SHP77 treated with DMSO at 0.1 percent for 48 hours (cell line): ENCODE results near the gene EPN1.

Experiments
- DNase-seq: peaks from one replicate; lab custom pipeline; 2025; lab: John Stamatoyannopoulos, UW

Gene EPN1

DNA sequence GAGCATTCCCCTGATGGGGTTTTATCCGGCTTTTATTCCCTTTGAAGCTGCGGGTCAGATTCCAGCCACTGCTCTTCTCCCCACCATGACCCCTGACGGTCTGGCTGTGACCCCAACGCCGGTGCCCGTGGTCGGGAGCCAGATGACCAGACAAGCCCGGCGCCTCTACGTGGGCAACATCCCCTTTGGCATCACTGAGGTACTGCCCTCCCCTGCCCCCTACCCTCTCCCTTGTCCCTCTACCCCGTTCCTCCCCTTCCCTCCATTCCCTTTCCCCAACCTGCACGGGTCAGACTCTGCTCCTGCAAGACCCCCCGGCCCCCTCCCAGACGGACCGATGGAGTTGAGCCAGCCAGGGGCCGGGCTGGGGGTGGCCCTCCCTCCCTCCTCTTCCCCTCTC lies 14.0 kb upstream of the EPN1 start:
- no peak for DNase-seq

DNA sequence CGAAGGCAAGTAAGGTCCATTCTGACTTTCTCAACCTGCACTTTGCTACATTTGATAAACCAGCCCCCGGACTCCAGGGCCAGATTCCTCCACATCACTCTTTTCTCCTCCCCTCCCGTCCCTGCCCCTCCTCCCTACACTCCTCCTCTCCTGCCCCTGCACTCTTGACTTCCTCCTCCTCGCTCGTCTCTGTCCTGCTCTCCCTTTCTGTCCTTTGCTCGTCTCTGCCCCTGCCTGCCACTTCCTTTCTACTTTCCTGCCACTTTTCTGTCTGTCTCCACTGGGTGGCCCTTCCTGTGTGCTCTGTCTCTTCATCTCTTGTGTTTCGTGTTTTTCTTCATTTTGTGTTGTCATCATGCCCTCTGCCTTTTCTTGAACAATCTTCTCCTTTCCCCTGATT lies 13.2 kb upstream of the EPN1 start:
- DNase-seq = no peak

DNA sequence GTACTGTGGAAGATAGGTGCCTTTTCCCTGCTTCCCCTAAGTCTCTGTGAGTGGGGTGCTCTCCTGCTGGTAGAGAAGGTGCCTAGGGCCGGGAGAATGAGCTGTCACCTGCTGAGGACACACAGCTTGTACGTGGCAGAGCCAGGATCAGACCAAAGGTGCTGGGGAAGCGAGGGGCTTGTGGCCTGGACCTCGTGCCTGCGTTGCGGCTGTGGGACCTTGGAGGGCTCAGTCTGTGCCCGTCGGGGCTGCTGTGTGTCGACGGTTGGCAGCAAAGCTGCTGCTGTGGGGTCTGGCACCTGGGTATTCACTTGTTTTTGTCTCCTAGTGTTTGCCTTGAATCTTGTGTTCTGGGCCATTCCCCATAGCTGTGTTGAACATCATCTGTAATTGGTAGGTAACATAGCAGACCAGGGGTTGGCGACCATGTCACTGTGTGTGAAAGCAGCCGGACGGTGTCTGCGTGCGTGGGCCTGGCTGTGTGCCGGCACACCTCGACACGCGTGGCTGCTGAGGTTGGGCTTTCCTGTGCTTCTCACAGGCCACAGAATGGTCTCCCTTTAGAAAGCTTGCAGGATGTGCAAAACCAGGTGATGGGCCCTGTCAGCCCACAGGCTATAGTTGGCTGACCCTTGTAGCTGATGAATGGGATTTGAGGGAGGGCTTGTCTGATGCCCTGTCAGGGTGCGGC lies 11.0 kb upstream of the EPN1 start:
- no peak for DNase-seq

DNA sequence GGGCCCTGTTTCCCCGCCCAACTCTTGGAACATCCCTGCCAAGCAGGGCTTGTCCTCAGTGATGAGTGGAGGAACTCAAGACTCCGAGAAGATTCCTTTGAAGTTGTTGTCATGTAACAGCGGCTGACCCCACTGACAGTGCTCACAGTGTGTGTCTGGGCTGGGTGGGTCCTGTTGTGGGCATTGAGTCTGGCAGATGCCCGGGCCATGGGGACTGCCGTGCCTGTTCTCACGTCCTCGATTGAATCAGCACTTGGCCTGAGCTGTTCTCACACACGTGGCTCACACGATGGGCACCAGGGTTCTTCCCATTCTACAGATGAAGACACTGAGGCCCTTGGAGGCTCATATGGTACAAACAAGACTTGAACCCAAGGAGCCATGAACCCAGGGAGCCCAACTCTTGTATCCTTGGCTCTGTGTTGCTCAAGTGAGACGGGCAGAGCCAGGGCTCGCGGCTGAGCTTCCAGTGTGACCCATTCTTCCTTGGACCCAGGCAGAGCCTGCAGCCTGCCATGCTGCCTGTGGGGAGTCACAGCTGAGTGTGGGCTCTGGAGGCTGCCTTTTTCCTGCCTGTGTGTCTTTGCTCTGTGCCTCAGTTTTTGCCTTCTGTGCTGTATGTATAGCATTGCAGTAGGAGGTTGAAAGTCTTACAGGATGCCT lies 8.6 kb upstream of the EPN1 start:
- no peak for DNase-seq

DNA sequence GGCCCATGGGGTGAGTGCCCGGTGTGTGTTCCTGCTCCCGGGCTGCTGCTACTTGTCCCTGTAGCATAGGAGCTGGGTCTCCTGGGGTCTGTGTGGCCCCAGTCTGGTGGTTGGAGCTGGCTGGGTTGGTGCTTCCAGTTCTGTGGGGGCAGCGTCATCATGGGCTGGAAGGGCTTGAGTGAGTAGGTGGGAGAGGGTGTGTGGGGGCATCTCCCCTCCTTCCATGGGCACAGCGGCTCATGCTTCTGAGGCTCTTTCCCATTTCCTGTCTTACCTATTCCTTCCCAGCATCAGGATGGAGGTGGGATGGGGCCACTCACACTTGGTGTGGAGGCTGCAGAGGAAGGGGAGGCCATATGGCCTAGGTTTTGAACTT lies 8.0 kb upstream of the EPN1 start:
- DNase-seq = no peak

DNA sequence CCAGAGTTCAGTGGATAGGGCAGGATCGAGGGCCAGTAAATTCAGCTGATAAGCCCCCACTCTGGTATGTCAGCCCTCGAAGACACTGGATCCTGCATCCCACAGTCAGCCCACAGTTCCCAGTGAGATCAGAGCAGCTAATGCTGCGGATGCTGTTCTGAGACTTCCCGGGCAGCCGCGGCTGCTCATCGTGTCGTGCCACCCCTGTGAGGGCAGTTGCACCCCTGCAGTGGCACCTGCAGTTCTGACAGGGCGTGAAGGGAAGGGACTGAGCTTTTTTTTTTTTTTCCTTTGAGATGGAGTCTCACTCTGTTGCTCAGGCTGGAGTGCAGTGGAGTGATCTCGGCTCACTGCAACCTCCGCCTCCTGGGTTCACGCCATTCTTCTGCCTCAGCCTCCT lies 7.5 kb upstream of the EPN1 start:
- DNase-seq = no peak

DNA sequence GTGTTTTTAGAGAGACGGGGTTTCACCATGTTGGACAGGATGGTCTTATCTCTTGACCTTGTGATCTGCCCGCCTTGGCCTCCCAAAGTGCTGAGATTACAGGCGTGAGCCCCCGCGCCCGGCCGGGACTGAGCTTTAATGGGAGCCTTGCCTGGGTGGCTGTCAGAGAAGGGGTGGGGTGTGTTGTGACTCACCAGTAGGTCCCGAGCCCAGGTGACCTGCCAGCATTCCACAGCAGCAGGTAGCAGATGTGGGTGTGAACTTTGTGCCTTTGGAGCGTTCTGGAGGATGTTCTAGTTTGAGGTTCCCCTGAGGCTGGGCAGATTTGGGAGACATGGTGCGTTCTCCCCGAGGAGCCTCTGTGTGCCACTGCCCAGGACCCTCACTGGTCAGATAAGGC lies 7.1 kb upstream of the EPN1 start:
- no peak for DNase-seq

DNA sequence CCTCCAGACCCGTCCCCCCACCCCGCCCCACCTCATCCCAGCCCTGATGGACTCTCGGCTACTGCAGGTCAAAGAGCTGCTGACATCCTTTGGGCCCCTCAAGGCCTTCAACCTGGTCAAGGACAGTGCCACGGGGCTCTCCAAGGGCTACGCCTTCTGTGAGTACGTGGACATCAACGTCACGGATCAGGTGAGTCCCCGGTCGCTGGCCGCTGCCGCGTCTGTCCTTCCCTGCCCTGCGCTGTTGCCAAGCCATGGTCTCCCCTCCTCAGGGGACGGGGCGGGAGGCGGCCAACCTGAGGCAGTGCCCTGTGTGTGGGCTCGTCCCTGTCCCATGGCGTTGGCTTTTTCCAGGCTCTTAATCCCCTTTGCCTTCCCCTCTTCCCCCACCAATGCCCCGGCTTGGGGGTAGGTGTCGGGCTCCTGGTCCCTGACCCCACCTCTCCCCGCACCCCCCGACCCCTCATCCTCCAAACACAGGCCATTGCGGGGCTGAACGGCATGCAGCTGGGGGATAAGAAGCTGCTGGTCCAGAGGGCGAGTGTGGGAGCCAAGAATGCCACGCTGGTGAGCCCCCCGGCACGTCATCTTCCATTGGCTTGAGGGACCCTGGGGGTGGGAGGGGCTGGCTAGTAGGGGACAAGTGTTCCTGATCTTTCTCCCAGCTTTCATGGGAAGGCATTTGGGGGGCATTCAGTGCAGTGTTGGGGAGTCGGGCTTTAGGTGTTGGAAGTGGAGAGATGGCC lies 6.2 kb upstream of the EPN1 start:
- no peak for DNase-seq

DNA sequence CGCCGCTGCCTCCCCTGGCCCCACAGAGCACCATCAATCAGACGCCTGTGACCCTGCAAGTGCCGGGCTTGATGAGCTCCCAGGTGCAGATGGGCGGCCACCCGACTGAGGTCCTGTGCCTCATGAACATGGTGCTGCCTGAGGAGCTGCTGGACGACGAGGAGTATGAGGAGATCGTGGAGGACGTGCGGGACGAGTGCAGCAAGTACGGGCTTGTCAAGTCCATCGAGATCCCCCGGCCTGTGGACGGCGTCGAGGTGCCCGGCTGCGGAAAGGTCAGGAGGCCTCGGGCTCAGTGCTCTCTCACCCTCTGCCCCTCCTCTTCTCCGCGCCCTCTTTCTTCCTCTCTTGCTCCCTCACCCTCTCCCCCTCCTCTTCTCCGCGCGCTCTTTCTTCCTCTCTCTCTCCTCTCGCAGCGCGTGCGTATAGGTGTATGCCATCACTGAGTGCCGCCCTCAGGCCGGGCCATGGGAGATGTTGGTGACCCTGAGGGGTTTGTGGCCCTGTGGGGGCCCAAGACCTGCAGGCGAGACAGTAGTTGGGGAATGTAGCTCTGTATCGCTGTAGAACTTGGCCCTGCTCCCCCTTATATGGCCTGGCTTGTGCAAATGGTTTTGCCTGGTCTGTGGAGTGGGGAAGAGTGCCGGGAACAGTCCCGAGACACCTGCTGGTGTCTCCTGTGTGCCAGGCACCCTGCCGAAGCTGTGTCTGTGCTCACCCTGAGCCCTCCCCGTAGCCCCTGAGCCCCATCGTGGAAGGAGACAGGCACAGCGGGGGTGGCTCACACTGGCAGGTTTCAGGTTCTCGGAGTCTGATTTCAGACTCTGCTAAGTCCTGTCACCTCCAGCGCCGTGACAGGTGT lies 5.4 kb upstream of the EPN1 start:
- DNase-seq = no peak

DNA sequence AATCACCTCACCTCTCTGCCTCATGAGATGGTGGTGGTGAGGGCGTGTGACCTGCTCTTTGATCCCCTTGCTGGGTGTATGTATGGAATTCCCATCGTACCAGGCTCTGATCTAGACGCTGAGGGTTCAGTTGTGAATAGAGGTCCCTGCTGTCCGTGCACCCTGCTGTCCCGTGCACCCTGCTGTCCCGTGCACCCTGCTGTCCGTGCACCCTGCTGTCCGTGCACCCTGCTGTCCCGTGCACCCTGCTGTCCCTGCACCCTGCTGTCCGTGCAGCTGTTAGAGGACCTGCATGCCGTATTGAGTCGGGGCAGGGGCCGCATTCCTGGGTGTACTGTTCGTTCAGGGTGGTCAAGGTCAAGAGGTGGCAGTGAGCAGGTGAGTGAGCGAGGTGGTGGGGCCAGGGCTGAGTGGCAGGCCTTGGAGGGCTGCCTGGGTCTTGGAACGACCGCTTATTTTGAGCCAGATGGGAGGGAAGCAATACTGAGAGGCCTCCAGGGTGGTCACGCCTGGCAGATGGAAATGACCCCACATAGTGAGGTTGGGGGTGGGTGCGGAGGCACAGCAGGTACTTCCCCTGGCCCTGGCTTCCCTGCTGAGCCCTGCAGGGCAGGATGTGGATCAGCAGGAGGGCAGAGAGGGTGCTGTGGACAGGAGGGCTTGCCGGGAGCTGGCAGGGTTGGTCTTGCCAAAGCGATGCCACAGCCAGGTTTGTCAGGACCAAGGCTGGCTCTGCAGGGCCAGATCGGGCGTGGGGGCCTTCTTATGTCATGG lies 4.6 kb upstream of the EPN1 start:
- no peak for DNase-seq

DNA sequence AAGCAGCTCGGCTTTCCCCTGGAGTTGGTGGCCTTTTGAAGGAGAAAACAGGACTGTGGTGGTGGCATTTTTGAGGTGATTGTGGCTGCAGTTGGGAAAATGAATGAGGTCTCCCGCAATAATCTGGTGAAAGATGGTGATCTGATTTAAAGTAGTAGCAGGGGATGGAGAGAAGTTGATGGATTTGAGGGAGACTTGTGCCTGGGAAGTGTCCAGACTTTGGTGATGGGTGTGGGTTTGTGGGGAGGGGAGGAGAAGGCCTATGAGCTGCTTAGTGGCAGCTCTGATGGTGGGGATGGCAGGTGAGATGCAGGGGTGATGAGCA lies 4.0 kb upstream of the EPN1 start:
- DNase-seq = no peak

DNA sequence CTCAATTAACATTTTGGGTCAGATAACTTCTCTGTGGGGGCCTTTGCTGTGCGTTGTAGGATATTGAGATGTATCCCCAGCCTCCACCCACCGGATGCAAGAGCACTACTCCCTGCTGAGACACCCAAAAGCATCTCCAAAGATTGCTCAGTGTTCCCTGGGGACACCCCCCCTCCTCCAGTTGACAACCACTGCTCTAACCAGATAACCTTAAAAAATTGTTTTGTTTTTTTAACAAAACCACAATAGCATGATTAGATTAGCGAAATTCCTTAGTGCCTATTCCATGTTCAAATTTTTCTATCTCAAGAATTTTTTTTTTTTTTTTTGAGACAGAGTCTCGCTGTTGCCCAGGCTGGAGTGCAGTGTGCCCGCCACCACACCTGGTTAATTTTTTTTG lies 2.6 kb upstream of the EPN1 start:
- DNase-seq = no peak

DNA sequence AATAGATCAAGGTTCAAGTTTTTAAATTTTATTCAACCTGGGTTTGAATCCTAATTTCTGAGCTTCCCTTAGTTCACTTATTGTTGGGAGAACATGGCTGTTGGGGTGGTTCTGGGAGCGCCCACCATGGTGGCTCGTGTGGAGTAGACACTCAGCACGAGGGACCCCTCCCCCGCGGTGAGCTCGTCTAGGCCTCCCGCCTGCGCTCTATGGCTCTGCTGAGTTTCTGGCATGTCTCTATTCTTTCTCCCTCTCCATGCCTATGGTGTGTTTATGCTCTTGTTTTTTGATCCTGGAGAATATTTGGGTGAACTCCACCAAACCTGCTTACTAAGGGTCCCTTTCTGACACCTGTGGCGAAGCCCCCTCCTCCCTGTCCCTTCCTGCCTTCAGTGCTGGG lies 1.6 kb upstream of the EPN1 start:
- DNase-seq = no peak

DNA sequence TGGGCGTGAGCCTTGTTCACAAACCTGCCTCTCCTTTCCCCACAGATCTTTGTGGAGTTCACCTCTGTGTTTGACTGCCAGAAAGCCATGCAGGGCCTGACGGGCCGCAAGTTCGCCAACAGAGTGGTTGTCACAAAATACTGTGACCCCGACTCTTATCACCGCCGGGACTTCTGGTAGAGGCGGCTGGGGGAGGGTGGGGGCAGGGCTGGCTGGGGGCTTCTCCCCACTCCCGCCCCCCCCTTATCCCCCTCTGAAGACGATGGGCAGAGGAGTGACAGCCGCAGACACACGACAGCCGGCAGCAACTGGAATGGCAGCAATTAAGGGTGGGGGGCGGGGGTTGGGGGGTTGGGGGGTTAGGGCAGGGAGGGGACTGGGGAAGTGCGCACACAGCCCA lies 1.1 kb upstream of the EPN1 start:
- no peak for DNase-seq

DNA sequence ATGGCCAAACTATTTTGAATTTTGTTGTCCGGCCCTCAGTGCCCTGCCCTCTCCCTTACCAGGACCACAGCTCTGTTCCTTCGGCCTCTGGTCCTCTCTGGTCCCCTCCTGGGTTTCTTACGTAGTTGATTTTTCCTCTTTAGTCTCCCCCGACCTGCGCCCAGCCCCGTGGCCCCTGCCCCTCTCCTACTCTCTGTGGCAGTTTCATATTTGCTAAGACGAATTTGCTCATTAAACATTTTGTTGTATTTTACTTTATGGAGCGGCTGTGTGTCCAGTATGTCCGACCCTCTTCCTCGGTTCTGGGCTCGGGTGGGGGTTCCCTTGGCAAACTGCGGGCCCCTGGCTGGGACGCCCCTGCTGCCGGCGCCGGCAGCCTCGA lies 576 bp upstream of the EPN1 start:
- DNase-seq = no peak

DNA sequence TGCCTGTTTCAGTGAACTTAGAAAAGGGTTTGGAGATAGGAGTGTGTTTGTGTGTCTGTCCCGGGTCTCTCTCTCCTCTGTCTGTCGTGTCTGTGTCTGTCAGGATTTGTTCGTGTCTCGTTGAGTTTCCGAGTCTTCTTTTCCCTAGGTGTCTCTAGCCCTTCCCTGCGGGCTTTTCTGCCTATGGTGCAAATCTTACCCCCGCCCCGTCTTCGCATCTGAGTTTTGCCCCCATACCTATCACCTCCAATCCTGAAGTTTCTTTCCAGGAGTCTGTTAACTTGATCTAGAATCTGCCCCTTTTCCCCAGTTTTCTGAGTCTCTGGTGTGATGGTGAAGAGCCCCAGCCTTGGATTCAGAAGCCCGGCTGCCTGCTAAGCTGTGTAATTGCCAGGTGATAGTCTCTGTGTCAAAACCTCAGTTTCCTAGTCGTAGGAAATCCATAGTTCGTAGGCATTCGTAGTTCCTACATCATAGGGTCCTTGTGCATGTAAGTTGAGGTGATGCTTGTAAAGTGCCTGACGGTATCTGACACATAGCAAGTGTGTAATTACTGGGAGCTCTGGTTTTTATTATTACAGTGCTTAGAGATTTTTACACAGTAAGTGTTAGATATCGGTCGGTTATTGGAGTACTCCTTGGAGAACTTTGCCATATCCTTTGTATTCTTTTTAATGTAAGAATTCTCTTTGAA lies 782 bp downstream of the EPN1 start:
- no peak for DNase-seq

DNA sequence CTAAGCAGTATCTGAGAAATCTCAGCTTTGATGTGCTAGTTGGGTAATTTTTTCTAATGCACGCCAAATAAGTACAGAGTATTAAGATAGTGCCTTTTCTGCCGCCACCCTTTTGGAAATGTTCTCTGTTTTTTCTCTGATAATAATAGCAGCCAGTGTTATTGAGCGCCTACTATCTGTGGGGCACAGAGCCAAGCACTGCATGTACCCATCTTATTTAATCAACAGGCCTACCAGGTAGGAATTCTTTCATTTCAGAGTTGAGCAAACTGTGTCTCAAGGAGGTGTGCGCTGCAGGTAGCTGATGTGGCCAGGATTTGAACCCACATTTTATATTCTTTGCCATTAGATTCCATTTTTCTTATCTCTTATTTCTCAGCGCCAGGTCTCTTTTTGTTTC lies 1.4 kb downstream of the EPN1 start:
- DNase-seq = no peak

DNA sequence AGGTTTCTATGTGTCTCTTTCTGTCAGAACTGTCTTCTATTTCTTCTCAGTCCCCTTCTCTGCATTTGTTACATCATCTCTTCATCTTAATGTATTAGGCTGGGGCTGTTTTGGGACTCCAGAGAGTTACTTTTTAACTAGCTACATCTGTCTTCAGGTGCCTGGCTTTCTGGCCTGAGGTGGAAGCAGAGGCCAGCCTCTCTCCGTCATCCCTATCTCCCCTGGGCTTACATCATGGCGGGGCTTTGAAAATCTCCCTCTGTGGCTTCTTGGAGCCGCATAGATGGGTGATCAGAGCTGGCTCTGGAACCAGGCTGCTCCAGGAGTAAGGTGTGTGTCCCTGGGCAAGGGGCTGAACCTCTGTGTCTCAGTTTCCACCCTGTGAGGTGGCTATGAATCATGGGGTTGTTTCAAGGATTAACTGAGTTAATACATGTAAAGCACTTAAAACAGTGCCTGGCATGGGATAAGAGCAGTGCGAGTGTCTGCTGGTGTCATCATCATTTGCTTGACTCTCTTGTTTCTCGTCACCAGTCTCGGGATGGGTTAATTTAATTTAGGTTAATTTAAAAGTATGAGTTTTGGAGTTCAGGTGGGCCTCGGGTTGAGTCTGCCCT lies 2.0 kb downstream of the EPN1 start:
- DNase-seq = no peak

DNA sequence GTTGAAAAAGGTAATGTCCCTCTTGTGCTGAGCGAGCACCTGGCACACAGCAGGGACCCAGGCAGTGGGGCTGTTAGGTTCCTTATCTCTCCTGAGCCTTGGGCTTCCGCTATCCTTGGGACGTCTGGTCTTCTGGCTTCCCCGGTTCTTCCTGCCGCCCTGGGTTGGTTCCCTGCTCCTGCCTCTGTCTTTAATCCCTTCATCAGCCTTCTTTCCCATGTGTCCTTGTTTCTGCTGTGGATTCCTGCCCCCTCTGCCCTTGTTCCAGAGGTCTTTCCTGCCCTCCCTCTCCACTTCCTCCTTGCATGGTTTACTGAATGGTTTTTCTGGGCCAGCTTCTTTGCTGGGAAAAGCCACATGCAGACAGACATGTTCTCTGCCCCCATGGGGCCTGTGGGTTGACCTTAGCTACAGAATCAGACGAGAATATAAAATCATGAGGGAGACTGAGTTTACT lies 2.6 kb downstream of the EPN1 start:
- no peak for DNase-seq

DNA sequence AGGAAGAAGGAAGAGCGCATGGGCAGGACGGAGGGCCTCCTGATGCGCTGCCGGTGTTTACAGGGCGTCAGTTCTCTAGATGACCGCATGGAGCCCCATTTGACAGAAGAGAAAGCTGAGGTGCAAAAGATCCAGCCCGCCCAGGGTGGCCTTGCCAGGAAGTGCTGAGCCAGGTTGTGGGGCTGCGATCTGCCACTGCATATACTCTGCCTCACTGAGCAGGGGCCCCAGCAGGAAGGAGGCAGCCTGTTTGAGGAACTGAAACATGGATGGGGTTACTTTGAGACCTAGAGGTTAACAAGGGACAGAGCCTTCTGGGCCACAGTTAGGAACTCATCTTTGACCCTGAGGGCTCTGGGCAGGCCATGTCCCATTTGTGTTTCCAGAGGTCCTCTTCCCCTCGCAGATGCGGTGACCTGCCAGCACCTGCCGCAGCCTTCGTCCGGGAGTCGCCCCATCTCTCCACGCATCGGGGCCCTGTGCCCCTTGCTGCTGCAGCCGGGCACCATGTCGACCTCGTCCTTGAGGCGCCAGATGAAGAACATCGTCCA lies 3.2 kb downstream of the EPN1 start:
- no peak for DNase-seq
